GM12878 (cell line): ENCODE measurements around the gene N4BP2. TPM values are rescaled to one million over a fixed set of nuclear protein-coding genes. Genes with fewer than 3 reads are reported as not detected.

Experiments used
- ATAC-seq: fragments of 200-7000 bp; cut with Tn5 transposase; 3 replicates; pipeline ENCODE4 v1.9.1; 2020; ENCODE audit warnings: mild to moderate bottlenecking, moderate library complexity
- BruUV-seq: library from RNA; stranded (reverse); fragments of 400-500 nt; replicated peaks from 2 replicates; lab custom pipeline; 2021; lab: Mats Ljungman, UMichigan
- CTCF ChIA-PET: fragments of 300-600 bp; sonication (Branson Sonifier 250); formaldehyde crosslinking; extraction: SDS; loops from one replicate; lab custom pipeline; 2021; ENCODE audit warnings: inconsistent platforms; lab: Yijun Ruan, JAX
- POLR2A ChIA-PET: fragments of 350-600 bp; formaldehyde crosslinking; extraction: SDS; loops from one replicate; lab custom pipeline; 2021; ENCODE audit warnings: inconsistent platforms; lab: Charles Lee
- RAD21 ChIA-PET: fragments of 300-600 bp; sonication (Branson Sonifier 250); formaldehyde crosslinking; loops from one replicate; lab custom pipeline; 2023; ENCODE audit warnings: antibody characterized with exemption; ENCODE audit not compliant: unreplicated experiment; lab: Charles Lee
- SMC1A ChIA-PET: fragments of 300-600 bp; sonication (Branson Sonifier 250); formaldehyde crosslinking; loops from one replicate; lab custom pipeline; 2023; ENCODE audit not compliant: unreplicated experiment, uncharacterized antibody; lab: Charles Lee
- DNase-seq: peaks from one replicate; pipeline ENCODE4 v3.0.0-alpha.2; 2011; ENCODE audit warnings: low read depth, low spot score
- FAIRE-seq: peaks from 3 replicates; lab custom pipeline; 2011; peaks lifted over from hg19 to GRCh38; lab: Jason Lieb, UNC
- H2AFZ ChIP-seq: 2 replicates; pipeline ENCODE4 v1.6.0; 2011; ENCODE audit warnings: low read depth, low read length, control low read depth; ENCODE audit not compliant: control insufficient read depth
- H3K27ac ChIP-seq: 2 replicates; pipeline ENCODE4 v1.5.1; 2011; ENCODE audit warnings: control low read depth; ENCODE audit not compliant: control insufficient read depth, insufficient read depth
- H3K27me3 ChIP-seq, 2 experiments: replicated peaks in 1 of 2; 2 replicates each; pipeline versions ENCODE4 v1.6.0 to v1.6.1; 2011; ENCODE audit warnings: low read length in 1 of 2; ENCODE audit not compliant: control insufficient read depth in 2 of 2, insufficient read depth in 2 of 2
- H3K36me3 ChIP-seq, 2 experiments: 2 replicates each; pipeline ENCODE4 v1.5.1; 2011; ENCODE audit warnings: low read length in 1 of 2; ENCODE audit not compliant: control insufficient read depth in 2 of 2, insufficient read depth in 2 of 2
- H3K4me1 ChIP-seq: 2 replicates; pipeline ENCODE4 v1.6.1; 2011; ENCODE audit warnings: mild to moderate bottlenecking, low read length, moderate library complexity, mixed read lengths; ENCODE audit not compliant: control insufficient read depth, insufficient read depth
- H3K4me2 ChIP-seq: 2 replicates; pipeline ENCODE4 v1.6.0; 2011; ENCODE audit warnings: control low read depth; ENCODE audit not compliant: control insufficient read depth, insufficient read depth
- H3K4me3 ChIP-seq: fragments of 200-600 bp; sonication (generic); 2 replicates; pipeline ENCODE4 v1.5.1; 2016
- H3K79me2 ChIP-seq: 2 replicates; pipeline ENCODE4 v1.6.0; 2011; ENCODE audit warnings: low read length; ENCODE audit not compliant: control insufficient read depth, insufficient read depth
- H3K9ac ChIP-seq: 2 replicates; pipeline ENCODE4 v1.8.0; 2011; ENCODE audit warnings: low read length, control low read depth, mixed read lengths; ENCODE audit not compliant: control insufficient read depth, insufficient read depth
- H3K9me3 ChIP-seq: replicated peaks from 3 replicates; pipeline ENCODE4 v1.5.1; 2011; ENCODE audit warnings: mild to moderate bottlenecking, low read length; ENCODE audit not compliant: control insufficient read depth, insufficient read depth
- H4K20me1 ChIP-seq: 2 replicates; pipeline ENCODE4 v1.6.0; 2011; ENCODE audit not compliant: control insufficient read depth, insufficient read depth
- BMI1 ChIP-seq: fragments of 450-650 bp; IDR thresholded peaks from 2 replicates; pipeline ENCODE4 v1.6.1; 2016; ENCODE audit warnings: mild to moderate bottlenecking, moderate library complexity, borderline replicate concordance
- CHD2 ChIP-seq: IDR thresholded peaks from 2 replicates; pipeline ENCODE4 v1.6.1; 2011; ENCODE audit warnings: low read depth, low read length, improper control_type of control experiment, borderline replicate concordance
- ETV6 ChIP-seq, 2 experiments: fragments of 450-650 bp in 1 of 2; IDR thresholded peaks in 1 of 2; conservative IDR thresholded peaks in 1 of 2; 2 replicates each; pipeline ENCODE4 v1.6.1; 2014; ENCODE audit warnings: antibody characterized with exemption in 1 of 2, borderline replicate concordance in 1 of 2, low read depth in 1 of 2, mild to moderate bottlenecking in 1 of 2, moderate library complexity in 1 of 2
- HDAC2 ChIP-seq: fragments of 200-600 bp; sonication (generic); IDR thresholded peaks from 2 replicates; pipeline ENCODE4 v1.6.1; 2017
- IKZF1 ChIP-seq: fragments of 450-650 bp; conservative IDR thresholded peaks from 2 replicates; pipeline ENCODE4 v1.6.1; 2017; ENCODE audit warnings: antibody characterized with exemption, mild to moderate bottlenecking
- PAX8 ChIP-seq: fragments of 450-650 bp; IDR thresholded peaks from 2 replicates; pipeline ENCODE4 v1.6.1; 2017; ENCODE audit warnings: mild to moderate bottlenecking, moderate library complexity
- RBBP5 ChIP-seq: fragments of 200-600 bp; sonication (generic); conservative IDR thresholded peaks from 2 replicates; pipeline ENCODE4 v1.6.1; 2016
- RUNX3 ChIP-seq: IDR thresholded peaks from 2 replicates; pipeline ENCODE4 v1.6.1; 2012; ENCODE audit warnings: low read length, inconsistent platforms
- SP1 ChIP-seq: IDR thresholded peaks from one replicate; pipeline ENCODE4 v1.6.1; 2011; ENCODE audit warnings: low read depth, low read length
- STAT3 ChIP-seq: IDR thresholded peaks from 2 replicates; pipeline ENCODE4 v1.6.1; 2011; ENCODE audit warnings: low read depth, low read length, improper control_type of control experiment
- ZZZ3 ChIP-seq: IDR thresholded peaks from 2 replicates; pipeline ENCODE4 v1.6.1; 2011; ENCODE audit warnings: low read depth; ENCODE audit not compliant: control insufficient read depth, insufficient read length
- WGBS: methylation state at CpG from one replicate; pipeline ENCODE4 v1.1.6; 2016; ENCODE audit warnings: low lambda C conversion rate; ENCODE audit not compliant: insufficient replicate concordance, insufficient coverage; ENCODE audit errors: missing lambda C conversion rate; 5-methylcytosine and 5-hydroxymethylcytosine counted together
- in situ Hi-C: fragments of 300-500 bp; cut with MboI; formaldehyde crosslinking; loops from 9 replicates; pipeline ENCODE4 v1.14.3; 2018; ENCODE audit warnings: mixed read lengths
- intact Hi-C: fragments of 100-400 bp; cut with micrococcal nuclease; formaldehyde crosslinking; loops from one replicate; pipeline ENCODE4 v1.14.2; 2022; ENCODE audit not compliant: unreplicated experiment
- polyA plus RNA-seq, 11 experiments: library from polyadenylated mRNA; depleted of rRNA in 4 of 11; unstranded in 6 of 11; stranded (reverse) in 5 of 11; fragments of >200 nt; fragmentation: Nextera tagmentation in 4 of 11; fragmentation: Illumina TruSeq in 1 of 11; extraction: Ambion mirVana in 4 of 11; extraction: Trizol in 1 of 11; gene quantifications; 1 replicate in 1 of 11; 2 replicates in 10 of 11; pipeline versions ENCODE4 v1.2.1 to v1.2.3, GENCODE V29; 2011 to 2016; ENCODE audit warnings: inconsistent platforms in 2 of 11, missing spikeins in 2 of 11, low read depth in 1 of 11
- total RNA-seq, 4 experiments: library from RNA; depleted of rRNA in 3 of 4; stranded (reverse); fragments of >200 nt in 3 of 4; fragmentation: Illumina TruSeq in 1 of 4; extraction: Trizol in 1 of 4; gene quantifications; 2 replicates each; pipeline versions ENCODE4 v1.2.1 to v1.2.3, GENCODE V29; 2013 to 2021
- TF ChIP-seq, protein P1 (sequence below): fragments of 450-650 bp; IDR thresholded peaks from 2 replicates; pipeline ENCODE4 v1.6.1; 2018; ENCODE audit warnings: borderline replicate concordance, mild to moderate bottlenecking; ENCODE audit not compliant: partially characterized antibody
- TF ChIP-seq, protein P2 (sequence below): fragments of 450-650 bp; IDR thresholded peaks from 2 replicates; pipeline ENCODE4 v1.6.1; 2016; ENCODE audit warnings: mild to moderate bottlenecking

Gene N4BP2
- total and polyA plus RNA-seq, 10 of the 15 experiments (the other 5 are each of a cell fraction or from before 2014, with no cell fraction given) = 2.3 to 18.7 (median 10.0) TPM

DNA sequence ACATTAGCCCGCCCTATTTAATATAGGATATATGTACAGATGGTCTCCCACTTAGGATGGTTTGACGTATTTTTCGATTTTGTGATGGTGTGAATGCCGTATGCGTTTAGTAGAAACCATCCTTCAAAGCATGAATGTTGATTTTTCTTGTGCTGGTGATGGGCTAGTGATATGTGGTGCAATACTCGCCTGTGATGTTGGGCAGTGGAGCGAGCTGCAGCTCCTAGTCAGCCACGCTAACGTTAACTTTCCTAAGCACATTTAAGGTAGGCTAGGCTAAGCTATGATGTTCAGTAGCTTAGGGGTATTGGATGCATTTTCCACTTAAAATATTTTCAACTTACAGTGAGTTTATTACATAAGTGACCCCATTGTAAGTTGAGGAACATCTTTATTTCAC is 103.6 kb downstream of the N4BP2 start:
- in situ Hi-C loops = no loop called here

DNA sequence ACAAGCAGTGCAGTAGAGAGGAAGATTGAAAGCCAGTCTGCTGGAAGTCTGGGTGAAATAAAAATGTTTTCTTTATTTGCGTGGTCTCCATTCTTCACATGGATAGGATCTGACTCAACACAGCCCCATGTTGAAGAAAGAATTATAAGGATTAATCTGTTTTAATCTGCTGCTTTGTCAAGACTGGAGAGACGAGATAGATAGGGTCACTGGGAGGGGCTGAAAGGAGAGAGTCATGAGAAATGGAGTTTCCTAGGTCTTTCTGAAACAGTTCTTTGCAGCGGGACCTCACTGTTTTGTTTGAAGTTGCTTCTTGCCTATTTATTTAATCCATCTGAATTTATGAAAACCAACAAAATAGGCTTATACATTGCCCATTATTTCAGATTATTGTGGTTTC is 107.8 kb downstream of the N4BP2 start:
- Histone ChIP-seq H3K79me2 (no peaks in the 10 kb centered on the region), H3K4me1 (no peaks in the 10 kb centered on the region), H4K20me1 (no peaks in the 10 kb centered on the region), H3K27me3 (no peaks in the 10 kb centered on the region), H3K4me3 (no peak overlapping the region), H3K9ac (no peak overlapping the region), H3K9me3 (no peaks in the 10 kb centered on the region), H3K36me3 (no peaks in the 10 kb centered on the region), H3K27ac (no peak overlapping the region), H2AFZ (no peak overlapping the region), H3K4me2 (no peak overlapping the region)
- ChIA-PET SMC1A (interaction anchor here (0.7 to 2.0 kb wide), 7 partner anchors 9 to 153 kb away, joined by 3 to 6 read pairs (median 3); no protein-coding TSS in a partner anchor), RAD21 (no interaction called here), POLR2A (no interaction called here), CTCF (interaction anchor here (0.6 to 0.7 kb wide), 2 partner anchors 12 to 13 kb away, joined by 3 read pairs; no protein-coding TSS in a partner anchor)
- in situ Hi-C loops = no loop called here
- no TSS peak for BruUV-seq
- TF ChIP-seq STAT3 (no peak), RUNX3 (no peak), ETV6 (conservative IDR thresholded peaks at IDR 0.05 in 1 of 2, IDR thresholded peaks at IDR 0.05 in 1 of 2; ENCODE audit: borderline replicate concordance in 1 of 2, low read depth in 1 of 2) (no peak), RBBP5 (no peak), SP1 (no peak), IKZF1 (no peak), PAX8 (no peak), ZZZ3 (no peak), BMI1 (no peak), CHD2 (no peak)
- TF ChIP-seq, protein P1, sequence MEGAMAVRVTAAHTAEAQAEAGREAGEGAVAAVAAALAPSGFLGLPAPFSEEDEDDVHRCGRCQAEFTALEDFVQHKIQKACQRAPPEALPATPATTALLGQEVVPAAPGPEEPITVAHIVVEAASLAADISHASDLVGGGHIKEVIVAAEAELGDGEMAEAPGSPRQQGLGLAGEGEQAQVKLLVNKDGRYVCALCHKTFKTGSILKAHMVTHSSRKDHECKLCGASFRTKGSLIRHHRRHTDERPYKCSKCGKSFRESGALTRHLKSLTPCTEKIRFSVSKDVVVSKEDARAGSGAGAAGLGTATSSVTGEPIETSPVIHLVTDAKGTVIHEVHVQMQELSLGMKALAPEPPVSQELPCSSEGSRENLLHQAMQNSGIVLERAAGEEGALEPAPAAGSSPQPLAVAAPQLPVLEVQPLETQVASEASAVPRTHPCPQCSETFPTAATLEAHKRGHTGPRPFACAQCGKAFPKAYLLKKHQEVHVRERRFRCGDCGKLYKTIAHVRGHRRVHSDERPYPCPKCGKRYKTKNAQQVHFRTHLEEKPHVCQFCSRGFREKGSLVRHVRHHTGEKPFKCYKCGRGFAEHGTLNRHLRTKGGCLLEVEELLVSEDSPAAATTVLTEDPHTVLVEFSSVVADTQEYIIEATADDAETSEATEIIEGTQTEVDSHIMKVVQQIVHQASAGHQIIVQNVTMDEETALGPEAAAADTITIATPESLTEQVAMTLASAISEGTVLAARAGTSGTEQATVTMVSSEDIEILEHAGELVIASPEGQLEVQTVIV = no peak
- TF ChIP-seq, protein P2, sequence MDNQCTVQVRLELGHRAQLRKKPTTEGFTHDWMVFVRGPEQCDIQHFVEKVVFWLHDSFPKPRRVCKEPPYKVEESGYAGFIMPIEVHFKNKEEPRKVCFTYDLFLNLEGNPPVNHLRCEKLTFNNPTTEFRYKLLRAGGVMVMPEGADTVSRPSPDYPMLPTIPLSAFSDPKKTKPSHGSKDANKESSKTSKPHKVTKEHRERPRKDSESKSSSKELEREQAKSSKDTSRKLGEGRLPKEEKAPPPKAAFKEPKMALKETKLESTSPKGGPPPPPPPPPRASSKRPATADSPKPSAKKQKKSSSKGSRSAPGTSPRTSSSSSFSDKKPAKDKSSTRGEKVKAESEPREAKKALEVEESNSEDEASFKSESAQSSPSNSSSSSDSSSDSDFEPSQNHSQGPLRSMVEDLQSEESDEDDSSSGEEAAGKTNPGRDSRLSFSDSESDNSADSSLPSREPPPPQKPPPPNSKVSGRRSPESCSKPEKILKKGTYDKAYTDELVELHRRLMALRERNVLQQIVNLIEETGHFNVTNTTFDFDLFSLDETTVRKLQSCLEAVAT = no peak
- 96% methylated on average over 3 of the region's 3 CpGs for WGBS
- intact Hi-C loops = no loop called here
- no peak for DNase-seq
- FAIRE-seq = no peak
- no peak for ATAC-seq

More for the DNA sequence above, 103.6 kb downstream of the N4BP2 start:
- H3K27ac ChIP-seq = no peak overlapping the region
- no TSS peak for BruUV-seq
- ChIA-PET SMC1A (interaction anchor here (0.7 to 3.5 kb wide), 4 partner anchors 8 to 148 kb away, joined by 3 to 15 read pairs (median 4); no protein-coding TSS in a partner anchor), RAD21 (no interaction called here), CTCF (no interaction called here), POLR2A (interaction anchor here (0.5 to 0.6 kb wide), 2 partner anchors 43 to 430 kb away, joined by 3 to 4 read pairs; no protein-coding TSS in a partner anchor)
- no peaks in the 10 kb centered on the region for H3K36me3 ChIP-seq
- ATAC-seq (no peak), FAIRE-seq (no peak), DNase-seq (no peak)
- H3K9ac ChIP-seq = no peak overlapping the region
- H3K27me3 ChIP-seq = no peaks in the 10 kb centered on the region
- intact Hi-C loops = no loop called here
- TF ChIP-seq HDAC2 (no peak), STAT3 (no peak)
- no peaks in the 10 kb centered on the region for H3K4me1 ChIP-seq
- no peak overlapping the region for H3K4me3 ChIP-seq
- H4K20me1 ChIP-seq = no peaks in the 10 kb centered on the region
- H3K4me2 ChIP-seq = no peak overlapping the region
- no peaks in the 10 kb centered on the region for H3K9me3 ChIP-seq
- 97% methylated on average over 9 of the region's 9 CpGs for WGBS
- H2AFZ ChIP-seq = no peak overlapping the region
- H3K79me2 ChIP-seq = no peaks in the 10 kb centered on the region
